Ovary (tissue), 3 donors: Measurements from ENCODE around the gene ATP1A3.

Source experiments
- CTCF ChIP-seq, 3 donors: fragments of 450-650 bp in 2 of 3; fragments of 200-600 bp in 1 of 3; IDR thresholded peaks; one replicate each; pipeline versions ENCODE4 v1.5.1 to v1.8.0; 2016 to 2022; ENCODE audit warnings: antibody characterized with exemption in 3 of 3, mild to moderate bottlenecking in 1 of 3
- EP300 ChIP-seq: sonication (generic); formaldehyde crosslinking; IDR thresholded peaks from one replicate; pipeline ENCODE4 v1.6.1; 2017; ENCODE audit warnings: antibody characterized with exemption
- donor health status: DM: no; HTN: no; CAD: no.

DNA sequence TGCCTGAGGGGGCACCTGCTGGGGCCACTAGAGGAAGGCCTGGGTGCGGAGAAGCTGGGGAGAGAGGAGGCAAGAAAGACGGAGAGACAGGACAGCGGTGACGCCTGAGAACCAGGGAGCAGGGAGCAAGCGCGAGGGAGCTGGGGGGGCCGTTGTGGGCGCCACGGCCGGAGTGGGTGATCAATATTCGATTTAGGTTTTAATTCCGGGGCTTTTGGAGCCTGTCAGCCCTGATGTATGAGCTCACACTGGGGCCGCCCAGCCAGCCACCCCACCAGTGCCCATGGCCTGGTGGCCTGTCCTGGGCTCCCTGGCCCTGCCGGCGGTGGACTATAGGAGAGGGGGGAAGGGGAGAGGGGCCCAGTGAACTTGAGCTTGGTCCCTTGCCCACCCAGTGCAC, 57.1 kb downstream of the ATP1A3 start:
- TF ChIP-seq CTCF (IDR thresholded peaks at IDR 0.05) (no peak), EP300 (no peak)
